Spleen (tissue), 7 donors: ENCODE results near the gene VPS8.

Experiments used
- POLR2AphosphoS5 ChIP-seq, 3 donors: sonication (generic); formaldehyde crosslinking; IDR thresholded peaks; one replicate each; pipeline ENCODE4 v1.5.1; 2017; ENCODE audit warnings: antibody characterized with exemption in 3 of 3
- TF ChIP-seq, protein P1 (sequence below), 11 experiments: fragments of 200-600 bp in 7 of 11; fragments of 450-650 bp in 4 of 11; sonication (generic) in 4 of 11; IDR thresholded peaks in 8 of 11; conservative IDR thresholded peaks in 3 of 11; 1 replicate in 7 of 11; 2 replicates in 4 of 11; pipeline versions ENCODE4 v1.4.0 to v1.8.0; 2016 to 2021; ENCODE audit warnings: antibody characterized with exemption in 11 of 11, inconsistent platforms in 4 of 11, mild to moderate bottlenecking in 1 of 11
- donor health status: DM: no; HTN: no; CAD: no; lungs with moderate emphysema.
- donor health status: DM: no; HTN: no; CAD: no.
- donor health status: DM: no; HTN: no; CAD: no.

DNA sequence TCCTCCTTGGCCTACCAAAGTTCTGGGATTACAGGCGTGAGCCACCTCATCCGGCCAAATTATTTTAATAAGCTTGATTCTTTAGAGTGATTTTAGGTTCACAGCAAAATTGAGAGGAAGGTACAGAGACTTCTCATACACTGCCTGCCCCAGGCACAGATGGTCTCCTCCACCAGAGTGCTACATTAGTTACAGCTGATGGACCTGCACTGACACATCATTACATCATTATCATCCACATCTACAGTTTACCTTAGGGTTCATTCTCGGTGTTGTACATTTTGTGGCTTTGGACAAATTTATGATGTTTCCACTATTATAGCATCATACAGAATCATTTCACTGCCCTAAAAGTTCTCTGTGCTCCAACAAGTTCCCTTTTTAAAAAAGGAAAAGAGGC is 4.4 kb upstream of the VPS8 start:
- TF ChIP-seq, protein P1, sequence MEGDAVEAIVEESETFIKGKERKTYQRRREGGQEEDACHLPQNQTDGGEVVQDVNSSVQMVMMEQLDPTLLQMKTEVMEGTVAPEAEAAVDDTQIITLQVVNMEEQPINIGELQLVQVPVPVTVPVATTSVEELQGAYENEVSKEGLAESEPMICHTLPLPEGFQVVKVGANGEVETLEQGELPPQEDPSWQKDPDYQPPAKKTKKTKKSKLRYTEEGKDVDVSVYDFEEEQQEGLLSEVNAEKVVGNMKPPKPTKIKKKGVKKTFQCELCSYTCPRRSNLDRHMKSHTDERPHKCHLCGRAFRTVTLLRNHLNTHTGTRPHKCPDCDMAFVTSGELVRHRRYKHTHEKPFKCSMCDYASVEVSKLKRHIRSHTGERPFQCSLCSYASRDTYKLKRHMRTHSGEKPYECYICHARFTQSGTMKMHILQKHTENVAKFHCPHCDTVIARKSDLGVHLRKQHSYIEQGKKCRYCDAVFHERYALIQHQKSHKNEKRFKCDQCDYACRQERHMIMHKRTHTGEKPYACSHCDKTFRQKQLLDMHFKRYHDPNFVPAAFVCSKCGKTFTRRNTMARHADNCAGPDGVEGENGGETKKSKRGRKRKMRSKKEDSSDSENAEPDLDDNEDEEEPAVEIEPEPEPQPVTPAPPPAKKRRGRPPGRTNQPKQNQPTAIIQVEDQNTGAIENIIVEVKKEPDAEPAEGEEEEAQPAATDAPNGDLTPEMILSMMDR (IDR thresholded peaks at IDR 0.05 in 8 of 11, conservative IDR thresholded peaks at IDR 0.05 in 3 of 11) = no peak
- TF ChIP-seq POLR2AphosphoS5 (IDR thresholded peaks at IDR 0.05) = no peak
